Chondrocyte (in vitro differentiated cells): Measurements from ENCODE around the gene CLPTM1L. TPM values are rescaled to one million over a fixed set of nuclear protein-coding genes. Genes with fewer than 3 reads are reported as not detected.

Source experiments
- DNase-seq: peaks from one replicate; pipeline ENCODE4 v3.0.0; 2021; ENCODE audit warnings: mixed read lengths, low spot score
- H3K27ac Mint-ChIP-seq: one replicate; pipeline ENCODE4 v1.8.0; 2021; ENCODE audit warnings: mild to moderate bottlenecking, moderate library complexity, mixed read lengths; ENCODE audit not compliant: unreplicated experiment
- H3K27me3 Mint-ChIP-seq: 2 replicates; pipeline ENCODE4 v1.8.0; 2021; ENCODE audit warnings: low read depth, mixed read lengths
- H3K36me3 Mint-ChIP-seq: 2 replicates; pipeline ENCODE4 v1.8.0; 2021; ENCODE audit warnings: low read depth, mixed read lengths
- H3K4me1 Mint-ChIP-seq: 2 replicates; pipeline ENCODE4 v1.8.0; 2021; ENCODE audit warnings: low read depth, mild to moderate bottlenecking, mixed read lengths
- H3K4me3 Mint-ChIP-seq: one replicate; pipeline ENCODE4 v1.8.0; 2021; ENCODE audit warnings: mild to moderate bottlenecking, moderate library complexity, mixed read lengths; ENCODE audit not compliant: unreplicated experiment
- H3K9me3 Mint-ChIP-seq: 2 replicates; pipeline ENCODE4 v1.8.0; 2021; ENCODE audit warnings: low read depth, mixed read lengths
- CTCF ChIP-seq: fragments of 200-600 bp; sonication (generic); IDR thresholded peaks from 2 replicates; pipeline ENCODE4 v1.5.0; 2021; ENCODE audit warnings: antibody characterized with exemption, mild to moderate bottlenecking, moderate library complexity
- total RNA-seq: library from RNA; stranded (reverse); gene quantifications from 3 replicates; pipeline ENCODE4 v1.2.1, GENCODE V29; 2021

The CLPTM1L gene
- total RNA-seq, 1 donor from 2014 or later, result 81.6 TPM

- Mint-ChIP-seq H3K27me3 (peaks cover 42% of the 10 kb centered on the region), H3K4me3 (no peak overlapping the region), H3K4me1 (no peaks in the 10 kb centered on the region), H3K9me3 (no peaks in the 10 kb centered on the region), H3K27ac (no peak overlapping the region), H3K36me3 (no peaks in the 10 kb centered on the region)
- TF ChIP-seq CTCF, result no peak
- no peak for DNase-seq
These were observed 14.2 kb upstream of the CLPTM1L start for GRCh38 chr5:1359031-1359645.

- H3K36me3 Mint-ChIP-seq, result no peaks in the 10 kb centered on the region
- DNase-seq, result no peak
- H3K9me3 Mint-ChIP-seq, result no peaks in the 10 kb centered on the region
- H3K27ac Mint-ChIP-seq, result no peak overlapping the region
- no peak for TF ChIP-seq CTCF
- no peaks in the 10 kb centered on the region for H3K4me1 Mint-ChIP-seq
- H3K4me3 Mint-ChIP-seq, result no peak overlapping the region
- peaks cover 38% of the 10 kb centered on the region for H3K27me3 Mint-ChIP-seq
These were observed 13.8 kb upstream of the CLPTM1L start for GRCh38 chr5:1358726-1359025.

GRCh38 chr5:1357946-1358725 lies 13.2 kb upstream of the CLPTM1L start:
- Mint-ChIP-seq H3K27ac (no peak overlapping the region), H3K27me3 (peaks cover 36% of the 10 kb centered on the region), H3K36me3 (no peaks in the 10 kb centered on the region), H3K9me3 (no peaks in the 10 kb centered on the region), H3K4me1 (no peaks in the 10 kb centered on the region), H3K4me3 (no peak overlapping the region)
- DNase-seq, result peak; percentile 91
- TF ChIP-seq CTCF, result no peak

GRCh38 chr5:1356873-1357787 lies 12.2 kb upstream of the CLPTM1L start:
- peak; percentile 79 for DNase-seq
- no peak overlapping the region for H3K27ac Mint-ChIP-seq
- no peak for TF ChIP-seq CTCF

GRCh38 chr5:1354576-1354975 lies 9.7 kb upstream of the CLPTM1L start:
- no peak for TF ChIP-seq CTCF
- no peak for DNase-seq
- Mint-ChIP-seq H3K9me3 (no peaks in the 10 kb centered on the region), H3K27ac (no peak overlapping the region), H3K4me1 (no peaks in the 10 kb centered on the region), H3K36me3 (no peaks in the 10 kb centered on the region), H3K4me3 (no peak overlapping the region), H3K27me3 (peaks cover 33% of the 10 kb centered on the region)

More at GRCh38 chr5:1356873-1357787, 12.2 kb upstream of the CLPTM1L start:
- Mint-ChIP-seq H3K36me3 (no peaks in the 10 kb centered on the region), H3K9me3 (no peaks in the 10 kb centered on the region), H3K27me3 (peaks cover 33% of the 10 kb centered on the region), H3K4me1 (no peaks in the 10 kb centered on the region), H3K4me3 (no peak overlapping the region)
